ENCODE results near the gene SUZ12. TPM values are rescaled to one million over a fixed set of nuclear protein-coding genes. Genes with fewer than 3 reads are reported as not detected.

The SUZ12 gene
- total and polyA plus RNA-seq, 2 donors from 2014 or later, result 10.2 to 23.5 TPM

Other genes starting within 250 kb of the SUZ12 start
- gene COPRS, start 77.8 kb upstream of the SUZ12 start, total RNA-seq, result 34.3 TPM
- 124 TPM for gene COPRS, start 77.8 kb upstream of the SUZ12 start, polyA plus RNA-seq (ENCODE audit: insufficient read depth, low read depth, low replicate concordance)
- 49.9 TPM for gene UTP6, start 35.3 kb upstream of the SUZ12 start, total RNA-seq
- 39.9 TPM for gene UTP6, start 35.3 kb upstream of the SUZ12 start, polyA plus RNA-seq (ENCODE audit: insufficient read depth, low read depth, low replicate concordance)
- 13.8 TPM for gene LRRC37B, start 70.4 kb downstream of the SUZ12 start, total RNA-seq
- gene LRRC37B, start 70.4 kb downstream of the SUZ12 start, polyA plus RNA-seq (ENCODE audit: insufficient read depth, low read depth, low replicate concordance), result 6.1 TPM
- 25.6 TPM for gene RHOT1, start 205.5 kb downstream of the SUZ12 start, total RNA-seq
- gene RHOT1, start 205.5 kb downstream of the SUZ12 start, polyA plus RNA-seq (ENCODE audit: insufficient read depth, low read depth, low replicate concordance), result 30.4 TPM